ENCODE data around the gene SORCS3.

Gene SORCS3

DNA sequence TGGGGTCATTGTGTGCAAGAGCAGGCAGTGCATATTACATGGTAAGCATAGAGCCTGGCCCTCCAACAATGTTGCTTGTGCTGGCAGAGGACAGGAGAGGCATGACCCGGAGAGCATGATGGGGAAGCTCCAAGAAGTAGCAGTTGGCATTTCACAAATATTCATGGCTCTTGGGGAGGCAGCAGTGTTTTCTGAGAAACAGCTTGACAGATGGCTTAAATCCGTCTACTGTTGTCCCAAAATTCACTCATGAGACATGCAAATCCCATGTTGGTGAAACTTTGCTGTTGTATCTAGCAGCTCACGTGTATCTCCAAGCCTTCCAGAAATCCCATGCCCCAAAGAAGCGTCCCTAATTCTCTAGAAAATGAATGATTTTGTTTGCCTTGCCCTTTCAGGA is 487.0 kb downstream of the SORCS3 start:
- DNase-seq = no peak

DNA sequence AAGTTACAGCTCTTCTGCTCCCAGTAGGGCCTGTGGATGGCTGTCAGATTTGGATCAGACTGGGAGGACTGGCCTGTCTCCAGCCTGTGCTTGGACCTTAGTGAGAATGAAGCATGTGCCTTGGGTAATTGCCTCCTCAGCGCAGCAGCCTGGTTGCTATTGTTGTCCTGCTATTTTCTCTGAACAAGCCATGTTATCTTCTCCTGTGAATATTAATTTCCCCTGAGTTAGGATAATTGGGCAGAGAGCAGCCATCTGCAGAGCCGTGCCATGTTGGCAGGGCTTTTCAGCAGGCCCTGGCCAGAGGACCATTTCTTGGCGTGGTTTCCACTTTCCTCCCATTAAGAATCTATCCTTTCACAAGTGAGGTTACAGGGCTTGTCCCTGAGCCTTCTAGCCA is 497.3 kb downstream of the SORCS3 start:
- DNase-seq = no peak

DNA sequence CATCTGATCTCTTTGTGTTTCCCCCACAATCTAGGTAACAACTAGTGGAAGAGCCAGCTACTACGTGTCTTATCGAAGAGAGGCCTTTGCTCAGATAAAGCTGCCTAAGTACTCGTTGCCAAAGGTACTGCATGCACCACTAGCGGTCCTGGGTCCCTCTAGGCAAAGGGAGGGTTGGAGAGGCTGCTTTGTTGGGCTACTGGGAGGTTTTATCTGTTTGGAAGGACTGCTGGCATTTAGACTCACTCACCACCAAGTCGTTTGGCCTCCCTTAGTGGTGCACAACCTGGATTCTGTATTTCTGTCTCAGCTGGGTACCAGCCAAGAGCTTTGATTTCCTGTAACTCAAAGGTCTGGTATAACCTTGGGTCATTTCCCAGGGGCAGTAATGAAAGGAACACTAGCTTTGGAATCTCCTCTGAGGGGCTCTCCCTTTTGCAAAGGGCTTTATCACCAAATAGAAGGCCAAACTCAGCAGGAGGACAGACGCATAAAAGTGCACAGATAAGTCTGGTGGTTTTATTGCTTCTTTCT is 498.3 kb downstream of the SORCS3 start:
- DNase-seq = no peak

DNA sequence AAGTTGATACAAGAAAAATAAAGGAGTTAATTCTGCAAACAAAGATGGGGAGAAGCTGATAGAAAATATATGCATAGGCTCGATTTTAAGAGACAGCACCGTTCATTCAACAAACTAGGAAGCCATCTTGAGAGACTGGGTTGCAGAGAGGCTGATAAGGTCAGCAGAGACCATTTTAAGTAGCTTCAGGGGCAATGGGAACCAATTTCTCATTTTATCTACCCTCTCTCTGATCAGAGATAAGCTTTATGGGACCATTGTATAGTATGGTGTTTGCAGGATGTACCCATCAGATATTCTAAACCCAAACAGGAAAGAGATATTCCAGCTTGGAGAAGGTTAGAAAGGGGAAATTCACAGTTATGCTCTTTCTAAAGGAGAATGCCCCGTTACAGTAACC is 499.5 kb downstream of the SORCS3 start:
- DNase-seq = no peak

DNA sequence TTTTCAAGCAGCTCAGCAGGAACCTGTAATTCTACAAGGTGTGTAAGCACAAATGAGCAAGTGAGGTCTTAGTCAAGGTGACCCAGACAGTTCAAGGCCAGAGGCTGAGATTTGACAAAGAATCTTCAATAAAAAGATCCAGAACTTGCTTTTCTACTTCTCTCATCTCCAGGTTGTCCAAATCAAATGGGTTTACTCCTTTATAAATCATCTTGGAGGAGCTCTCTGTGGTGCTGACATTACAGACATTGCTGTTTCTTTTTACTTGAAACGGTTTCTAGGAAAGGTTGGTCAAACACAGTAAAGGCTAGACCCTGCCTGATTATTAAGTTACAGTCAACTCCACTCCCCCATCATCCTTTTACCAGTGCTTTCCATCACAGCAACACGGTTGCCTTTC is 504.6 kb downstream of the SORCS3 start:
- no peak for DNase-seq

DNA sequence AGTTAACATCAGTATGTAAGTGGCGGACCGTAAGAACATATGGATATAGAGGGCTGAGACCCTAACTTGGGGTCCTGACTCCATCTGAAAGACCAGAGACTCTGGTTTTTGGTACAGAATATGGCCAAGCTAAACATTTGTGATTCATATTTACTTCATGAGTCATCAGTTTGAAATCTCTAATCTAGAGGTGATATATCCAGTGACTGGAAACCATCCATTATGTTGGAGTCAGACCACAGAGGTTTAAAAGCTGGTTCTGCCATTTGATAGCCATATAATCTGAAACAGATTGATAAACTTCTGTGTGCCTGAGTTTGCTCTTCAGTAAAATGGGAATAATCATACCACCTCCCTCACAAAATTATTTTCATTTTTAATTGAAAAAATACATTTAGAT is 505.3 kb downstream of the SORCS3 start:
- DNase-seq = no peak

DNA sequence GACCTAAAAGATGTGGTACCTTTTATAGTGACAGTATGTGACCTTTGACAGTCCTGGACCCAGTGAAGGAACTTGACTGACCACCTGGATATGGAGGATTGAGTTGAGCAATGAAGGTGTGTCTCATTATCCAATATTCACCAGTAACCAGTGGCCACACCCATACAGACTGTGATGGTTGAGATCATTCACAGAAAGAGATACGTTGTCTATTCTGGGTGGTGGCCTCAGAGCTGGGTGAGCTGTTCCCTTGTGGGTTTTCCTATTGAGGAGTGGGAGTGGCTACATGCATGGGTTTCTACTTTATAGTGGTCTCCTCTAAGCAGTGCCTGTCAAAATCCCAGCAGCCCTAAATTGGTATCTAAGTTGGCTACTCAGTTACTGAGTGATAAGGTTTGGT is 507.4 kb downstream of the SORCS3 start:
- no peak for DNase-seq

DNA sequence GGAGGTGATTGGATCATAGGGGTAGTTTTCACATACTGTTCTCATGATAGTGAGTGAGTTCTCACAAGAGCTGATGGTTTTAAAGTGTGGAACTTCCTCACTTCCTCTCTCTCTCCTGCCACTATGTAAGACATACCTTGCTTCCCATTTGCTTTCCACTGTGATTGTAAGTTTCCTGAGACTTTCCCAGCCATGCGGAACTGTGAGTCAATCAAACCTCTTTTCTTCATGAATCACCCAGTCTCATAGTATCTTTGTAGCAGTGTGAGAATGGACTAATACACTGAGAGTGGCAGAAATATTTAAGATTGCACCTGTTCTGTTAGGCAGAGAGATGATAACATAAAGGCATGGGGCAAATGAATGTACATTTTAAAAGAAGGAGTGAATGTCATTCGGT is 507.8 kb downstream of the SORCS3 start:
- DNase-seq = no peak

DNA sequence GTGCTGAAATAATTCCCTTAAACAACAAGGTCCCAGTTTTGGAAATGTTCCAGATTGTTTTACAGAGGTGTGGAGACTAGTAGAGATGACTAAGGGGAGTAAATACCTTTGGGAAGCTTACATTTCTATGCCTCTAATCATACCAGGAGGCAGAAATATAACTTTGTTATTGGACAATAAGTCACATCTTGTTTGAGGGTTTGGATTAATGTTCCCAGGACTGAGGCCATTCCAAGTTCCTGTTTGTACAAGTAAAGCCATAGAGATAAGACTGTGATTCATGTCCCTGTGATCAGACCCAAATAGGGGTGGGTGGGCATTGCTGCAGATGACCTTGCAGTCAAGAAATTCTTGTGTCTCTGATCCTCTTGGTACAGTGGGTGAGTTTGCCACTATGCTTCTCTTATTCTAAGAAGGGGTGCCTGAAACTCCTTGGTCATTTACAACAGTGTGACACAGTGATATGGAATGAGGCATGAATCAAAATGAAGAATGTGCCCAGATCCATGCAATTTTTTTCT is 508.3 kb downstream of the SORCS3 start:
- no peak for DNase-seq

DNA sequence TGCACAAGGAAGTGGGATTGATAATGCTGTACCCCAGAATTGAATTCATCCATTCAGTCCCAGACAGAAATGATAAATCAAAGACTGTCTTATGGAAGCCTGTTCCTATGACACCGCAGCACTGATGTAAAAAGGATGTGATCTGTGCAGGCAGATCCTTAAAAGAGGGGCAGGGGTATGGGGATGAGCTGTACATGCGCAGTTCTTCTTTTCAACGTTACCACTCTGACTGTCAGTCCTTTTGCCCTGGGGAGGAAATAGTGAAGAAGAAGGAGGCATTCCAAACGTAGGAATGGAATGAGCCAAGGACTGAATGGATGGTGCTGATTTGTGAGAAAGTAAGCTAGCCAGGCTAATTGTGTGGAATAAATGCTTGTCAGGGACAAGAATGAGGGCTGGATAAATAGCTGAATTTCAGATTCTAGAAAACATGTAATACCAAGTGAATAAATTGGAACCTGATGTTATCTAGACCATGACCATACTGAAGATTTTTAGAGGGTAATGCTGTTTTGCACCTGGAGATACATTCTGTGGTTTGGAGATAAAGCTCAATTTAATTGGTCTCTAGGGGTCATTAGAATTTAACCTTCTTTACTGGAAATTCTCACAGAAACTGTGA is 509.3 kb downstream of the SORCS3 start:
- no peak for DNase-seq

DNA sequence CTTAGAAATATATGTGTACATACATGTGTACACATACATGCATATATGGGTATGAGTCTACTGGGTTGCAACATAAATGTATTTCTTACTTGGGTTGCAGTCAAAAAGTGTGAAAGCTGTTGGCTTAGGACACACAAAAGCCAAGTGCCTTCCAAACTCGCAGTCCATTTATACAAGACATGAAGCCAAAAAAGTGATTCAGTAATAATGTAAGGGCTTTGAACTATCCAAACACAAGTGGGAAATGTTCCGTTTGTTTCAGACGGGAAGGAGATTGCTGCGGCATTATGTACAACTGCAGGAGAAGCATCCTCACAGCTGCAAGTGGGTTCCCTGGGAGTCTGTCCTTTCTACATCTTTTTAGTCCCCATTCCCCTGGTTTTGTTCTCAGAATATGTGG is 513.6 kb downstream of the SORCS3 start:
- no peak for DNase-seq

DNA sequence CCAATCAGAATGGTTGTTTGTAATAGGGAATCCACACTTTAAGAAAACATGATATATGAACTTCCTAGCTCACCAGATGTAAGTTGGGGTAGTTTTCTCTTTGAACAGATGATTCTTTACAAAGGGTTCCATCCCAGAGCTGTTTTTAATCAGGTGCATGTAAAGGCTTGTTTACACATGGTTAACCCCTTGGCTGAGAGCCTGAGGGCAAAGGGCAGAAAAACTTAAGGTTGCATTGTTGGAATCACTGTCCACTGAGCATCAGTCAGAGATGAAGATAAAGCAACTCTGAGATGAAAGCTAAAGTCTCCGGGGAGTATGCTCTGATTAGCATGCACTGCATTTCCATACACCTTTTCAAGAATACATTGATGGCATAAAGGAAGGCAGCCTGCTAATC is 518.2 kb downstream of the SORCS3 start:
- DNase-seq = no peak

DNA sequence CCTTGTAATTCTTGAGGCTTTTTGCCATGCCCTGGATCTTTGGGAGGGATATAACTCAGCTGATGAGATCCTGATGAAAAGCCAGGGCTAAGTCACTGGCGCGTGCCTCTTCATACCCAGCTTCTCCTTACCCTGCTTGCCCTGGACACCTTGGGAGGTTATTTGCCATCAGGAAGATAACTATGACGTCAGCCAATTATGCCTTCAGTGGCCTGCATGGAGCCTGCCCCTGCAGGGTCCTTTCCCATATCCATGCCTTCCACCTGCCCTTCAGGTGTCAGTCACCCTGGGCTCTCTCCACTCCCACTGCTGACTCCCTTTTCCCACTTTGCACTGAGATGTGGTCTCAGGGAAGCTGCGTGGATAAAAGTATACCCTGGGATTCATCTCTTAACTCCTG is 520.1 kb downstream of the SORCS3 start:
- no peak for DNase-seq

DNA sequence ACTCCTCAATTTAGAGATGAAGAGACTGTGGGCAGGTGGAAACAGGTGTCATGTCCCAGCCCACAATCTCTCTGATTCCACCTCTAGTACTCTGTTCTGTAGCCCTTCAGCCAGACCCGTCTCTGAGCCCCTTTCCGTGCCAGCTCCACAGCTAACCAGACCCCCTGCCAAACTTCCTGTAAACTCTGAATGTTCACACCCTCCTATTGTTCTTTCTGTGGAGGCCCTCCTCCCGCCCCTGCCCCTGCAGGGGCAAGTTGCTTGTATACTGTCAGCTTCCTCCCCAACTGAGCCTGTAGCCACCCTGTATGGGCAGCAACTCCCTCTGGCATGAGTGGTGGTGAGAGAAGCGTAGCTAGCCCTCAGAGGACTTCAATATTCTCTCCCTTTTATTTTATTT is 520.7 kb downstream of the SORCS3 start:
- DNase-seq = no peak

DNA sequence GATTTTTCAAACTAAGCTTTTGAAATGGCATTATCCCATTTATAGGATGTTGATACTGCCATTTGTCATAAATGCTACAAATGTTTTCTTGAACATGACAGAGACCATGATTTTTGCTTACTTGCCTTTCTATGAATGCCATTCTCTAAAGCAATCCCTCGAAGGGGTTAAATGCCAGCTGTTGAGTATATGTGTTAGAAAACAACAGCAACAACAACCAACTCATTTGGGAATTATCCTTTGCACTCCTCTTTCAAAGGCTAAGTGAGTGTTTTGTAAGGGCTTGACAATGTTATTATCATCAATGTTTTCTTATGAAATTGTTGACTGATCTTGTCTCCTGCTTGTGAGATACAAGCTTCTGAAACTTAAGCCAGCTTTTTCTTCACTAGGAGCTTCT is 529.4 kb downstream of the SORCS3 start:
- no peak for DNase-seq

DNA sequence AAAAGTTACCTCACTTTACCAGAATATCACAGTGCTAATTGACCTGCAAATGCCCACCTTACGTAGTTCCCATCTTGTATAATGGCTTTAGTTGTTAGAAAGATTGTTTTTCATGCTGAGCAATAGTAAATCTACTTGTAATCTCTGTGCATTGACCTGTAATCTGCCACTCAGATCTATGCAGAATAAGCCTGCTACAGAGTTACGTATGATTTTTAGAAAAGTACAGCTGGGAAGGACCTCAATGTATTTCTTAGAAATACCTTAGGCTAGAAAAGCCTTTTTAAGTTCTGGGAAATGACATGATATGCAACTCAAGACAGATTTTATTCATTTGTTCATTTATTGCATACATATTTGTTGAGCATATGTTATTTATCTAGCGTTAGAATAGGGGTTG is 530.9 kb downstream of the SORCS3 start:
- no peak for DNase-seq

DNA sequence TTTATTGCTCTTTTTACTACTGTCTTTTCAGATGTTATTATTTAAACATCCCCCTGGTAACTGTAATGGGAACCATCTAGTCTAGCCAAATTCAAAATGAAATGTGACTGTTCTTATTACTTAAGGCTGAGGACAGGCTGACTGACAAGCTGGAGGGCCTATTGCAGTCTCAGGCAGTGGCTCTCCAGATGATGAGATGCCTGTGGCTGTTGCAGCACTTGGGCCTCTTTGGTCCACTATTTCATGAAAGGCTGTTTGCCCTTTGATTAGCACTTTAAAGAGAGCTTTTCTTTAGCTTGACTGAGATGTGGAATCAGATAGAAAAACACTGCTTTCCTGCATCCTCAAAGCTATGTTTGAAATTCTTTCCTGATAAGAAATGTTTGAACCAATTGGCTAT is 540.5 kb downstream of the SORCS3 start:
- DNase-seq = no peak

DNA sequence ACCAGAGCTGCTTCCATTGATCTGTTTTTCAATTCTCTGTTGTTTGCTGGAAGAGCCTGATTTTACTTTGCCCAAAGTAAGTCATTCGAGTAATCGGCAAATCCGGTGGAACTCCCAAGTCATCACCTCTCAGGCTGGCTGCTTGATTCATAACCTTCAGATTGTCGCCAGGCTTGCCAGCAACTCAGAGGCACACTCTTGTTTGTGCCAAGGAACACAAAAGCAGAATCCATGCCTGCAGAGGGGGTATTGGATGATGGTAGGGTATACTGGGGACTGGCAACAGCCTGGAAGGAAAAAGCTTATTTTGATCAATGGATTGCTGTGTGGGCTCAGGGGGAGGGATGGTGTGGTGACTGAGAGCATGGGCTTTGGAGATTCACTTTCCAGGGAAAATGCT is 542.4 kb downstream of the SORCS3 start:
- no peak for DNase-seq

DNA sequence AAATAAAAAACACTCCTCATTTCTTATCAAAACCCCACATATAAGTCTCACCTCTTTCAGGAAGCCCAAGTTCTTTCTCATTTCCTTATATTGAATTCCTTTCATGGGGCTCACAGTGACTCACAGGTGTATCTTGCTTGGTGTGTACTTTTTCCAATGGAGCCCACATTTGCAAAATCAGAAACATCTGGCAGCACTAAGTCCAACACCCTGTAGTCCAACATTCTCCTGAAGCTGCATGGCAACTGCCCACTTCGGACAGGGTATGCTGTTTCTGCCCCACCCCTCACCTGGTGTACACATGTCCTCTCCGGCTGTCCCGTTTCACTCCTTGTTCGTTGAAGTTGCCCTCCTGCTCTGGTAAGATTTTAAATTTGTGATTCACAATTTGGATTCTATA is 544.1 kb downstream of the SORCS3 start:
- no peak for DNase-seq

DNA sequence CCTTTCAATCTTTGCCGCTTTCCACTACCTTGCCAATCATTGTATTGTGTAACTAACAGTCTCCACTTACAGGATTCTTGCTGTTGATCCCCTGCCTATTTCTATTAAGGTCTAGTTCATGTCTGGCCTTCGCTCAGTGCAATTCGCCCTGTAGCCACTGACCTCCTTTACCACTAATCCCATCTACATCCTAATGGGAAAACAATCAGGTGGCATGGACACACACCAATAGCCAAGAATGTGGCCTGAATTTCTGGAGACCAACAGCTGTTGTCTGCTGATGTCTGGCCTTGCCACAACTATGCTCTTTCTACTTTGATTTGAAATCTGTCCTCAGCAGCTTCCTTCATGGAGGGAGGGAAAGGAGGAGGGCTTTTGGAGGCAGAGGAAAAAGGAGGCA is 546.2 kb downstream of the SORCS3 start:
- DNase-seq = no peak

DNA sequence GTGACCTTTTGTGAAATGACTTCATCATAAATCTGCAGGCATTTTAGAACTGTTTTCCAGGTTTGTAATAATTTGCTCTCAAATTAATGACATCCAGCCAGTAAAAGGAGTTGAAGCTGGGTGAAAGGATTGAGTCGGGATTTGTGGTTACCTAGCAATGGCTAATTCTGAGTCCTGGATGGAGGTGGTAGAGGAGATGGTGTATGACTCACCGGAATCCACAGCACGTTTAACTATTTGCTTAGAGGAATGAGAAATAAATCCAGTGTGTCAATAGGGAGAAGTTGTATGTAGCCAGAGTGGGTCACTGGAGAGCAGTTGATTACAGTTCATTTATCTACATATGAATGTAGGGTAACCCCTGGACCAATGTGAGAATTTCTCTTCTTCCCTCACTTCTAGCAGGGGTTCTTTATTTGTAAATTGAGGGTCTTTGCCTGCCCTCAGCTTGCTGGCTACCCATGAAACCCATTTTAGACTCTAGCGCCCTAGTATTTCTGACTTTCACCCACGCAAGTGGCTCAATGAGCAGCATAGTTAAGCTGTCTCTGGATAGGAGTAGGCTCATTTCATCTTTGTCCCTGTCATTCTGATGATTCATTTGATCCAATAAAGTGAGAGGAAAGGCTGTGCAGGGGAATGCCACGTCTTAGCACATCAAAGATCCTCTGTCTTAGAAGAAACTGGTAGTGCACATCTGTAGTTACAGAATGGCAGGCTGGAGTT is 547.8 kb downstream of the SORCS3 start:
- DNase-seq = no peak

DNA sequence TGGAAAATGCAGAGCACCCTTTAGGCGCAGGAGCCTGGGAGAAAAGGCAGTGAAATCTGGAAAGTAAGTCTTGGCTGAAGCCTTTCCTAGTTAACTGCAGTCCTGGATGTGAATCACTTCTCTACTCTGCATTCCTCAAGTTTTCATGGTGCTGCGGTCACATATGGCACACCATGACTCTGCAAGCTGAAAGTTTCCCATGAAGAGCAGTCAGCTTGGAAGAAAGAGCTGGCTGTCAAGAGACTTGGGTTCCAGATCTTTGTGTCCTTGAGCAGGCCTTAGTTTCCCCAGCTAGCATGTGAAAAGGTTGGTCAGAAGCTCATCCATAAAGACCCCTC is 548.3 kb downstream of the SORCS3 start:
- no peak for DNase-seq

DNA sequence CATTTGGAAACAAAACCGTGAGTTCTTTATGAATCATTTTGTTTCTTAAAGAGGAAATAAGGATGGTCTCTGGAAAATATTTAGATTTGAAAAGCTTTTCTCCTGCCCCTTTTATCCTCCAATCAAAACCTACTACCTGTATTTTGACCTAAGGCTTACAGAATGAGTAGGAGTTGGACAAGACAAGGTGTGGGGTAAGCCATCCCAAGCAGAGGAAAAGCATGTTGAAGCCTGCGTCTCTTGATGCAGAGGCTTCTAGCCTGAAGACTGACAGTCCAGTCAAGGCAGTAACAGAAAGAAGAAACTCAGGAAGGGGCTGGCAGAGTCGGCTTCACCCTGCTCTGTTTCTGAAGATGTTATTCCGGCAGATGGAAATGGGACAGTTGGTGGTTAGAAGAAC is 551.1 kb downstream of the SORCS3 start:
- no peak for DNase-seq

DNA sequence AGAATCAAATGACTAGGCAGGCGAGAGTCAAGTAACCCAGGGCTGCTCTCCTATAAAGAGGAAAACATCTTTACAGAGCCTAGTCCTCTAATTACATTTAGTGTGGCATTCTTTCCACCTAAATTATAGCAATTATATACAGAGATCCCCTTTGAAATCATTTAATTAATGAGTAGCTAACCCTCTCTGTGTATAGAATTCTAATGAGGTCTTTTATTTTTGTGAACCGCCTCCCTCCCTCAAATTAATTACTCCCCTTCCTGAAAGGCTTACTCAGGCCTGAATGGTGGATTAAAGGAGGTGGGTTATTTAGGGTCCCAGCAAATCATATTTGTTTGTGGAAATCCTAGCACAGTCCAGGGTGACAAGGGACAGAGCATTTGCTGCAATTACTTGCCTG is 551.8 kb downstream of the SORCS3 start:
- DNase-seq = no peak

DNA sequence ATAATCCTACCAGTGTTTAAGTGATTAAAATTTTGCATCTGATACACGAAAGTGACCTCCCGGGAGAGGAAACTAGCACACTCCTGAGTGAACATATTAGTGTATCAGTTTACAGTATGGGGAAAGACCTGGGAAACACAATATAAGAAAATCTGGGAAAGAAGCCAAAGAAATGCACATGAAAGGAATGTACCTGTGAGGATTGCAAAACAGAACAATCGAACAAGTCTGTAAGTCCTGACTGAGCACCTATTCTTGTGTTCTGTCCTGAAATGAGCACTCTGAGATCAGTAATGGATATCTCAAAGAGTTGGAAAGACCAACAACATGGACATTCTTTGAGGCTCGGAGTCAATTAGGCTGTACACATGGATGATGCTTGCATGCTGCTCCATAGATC is 554.7 kb downstream of the SORCS3 start:
- DNase-seq = no peak
